Measurements from ENCODE around the gene FSD2. TPM values are rescaled to one million over a fixed set of nuclear protein-coding genes. Genes with fewer than 3 reads are reported as not detected.

FSD2 gene
- total RNA-seq, 1 donor from 2014 or later = not detected

DNA sequence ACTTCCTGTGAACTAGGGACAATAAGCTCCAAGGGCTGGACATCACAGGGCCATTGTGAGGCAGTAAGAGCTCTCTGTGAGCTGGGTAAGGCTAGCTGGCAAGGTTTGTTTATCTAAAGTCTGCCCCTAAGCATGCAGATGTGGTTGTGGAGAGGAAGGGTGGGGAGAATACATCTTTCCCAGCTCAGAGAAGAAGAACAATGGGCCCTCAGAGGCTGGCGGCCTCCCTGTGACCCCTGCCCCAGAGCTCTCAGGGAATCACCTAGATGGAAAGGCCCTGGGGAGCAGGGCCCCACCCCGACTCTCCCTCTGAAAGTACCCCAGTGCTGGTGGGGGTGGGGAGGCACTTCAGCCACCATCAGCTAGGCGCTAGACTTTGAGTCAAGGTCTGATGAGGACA lies 91.9 kb downstream of the FSD2 start:
- Mint-ChIP-seq H3K36me3 (no peaks in the 10 kb centered on the region), H3K4me1 (peaks cover 7% of the 10 kb centered on the region), H3K4me3 (no peak overlapping the region), H3K27ac (no peak overlapping the region), H3K27me3 (ENCODE audit: insufficient read depth, low read depth) (peaks cover 5% of the 10 kb centered on the region), H3K9me3 (no peaks in the 10 kb centered on the region)
- peaks cover 6% of the 10 kb centered on the region for H4K20me1 ChIP-seq (ENCODE audit: low read depth)
- H3K4me1 ChIP-seq = peaks cover 6% of the 10 kb centered on the region
- no peak overlapping the region for H2AFZ ChIP-seq (replicated peaks)
- peaks cover 9% of the 10 kb centered on the region for H3F3A ChIP-seq (ENCODE audit: low read depth)
- TF ChIP-seq, protein P1, sequence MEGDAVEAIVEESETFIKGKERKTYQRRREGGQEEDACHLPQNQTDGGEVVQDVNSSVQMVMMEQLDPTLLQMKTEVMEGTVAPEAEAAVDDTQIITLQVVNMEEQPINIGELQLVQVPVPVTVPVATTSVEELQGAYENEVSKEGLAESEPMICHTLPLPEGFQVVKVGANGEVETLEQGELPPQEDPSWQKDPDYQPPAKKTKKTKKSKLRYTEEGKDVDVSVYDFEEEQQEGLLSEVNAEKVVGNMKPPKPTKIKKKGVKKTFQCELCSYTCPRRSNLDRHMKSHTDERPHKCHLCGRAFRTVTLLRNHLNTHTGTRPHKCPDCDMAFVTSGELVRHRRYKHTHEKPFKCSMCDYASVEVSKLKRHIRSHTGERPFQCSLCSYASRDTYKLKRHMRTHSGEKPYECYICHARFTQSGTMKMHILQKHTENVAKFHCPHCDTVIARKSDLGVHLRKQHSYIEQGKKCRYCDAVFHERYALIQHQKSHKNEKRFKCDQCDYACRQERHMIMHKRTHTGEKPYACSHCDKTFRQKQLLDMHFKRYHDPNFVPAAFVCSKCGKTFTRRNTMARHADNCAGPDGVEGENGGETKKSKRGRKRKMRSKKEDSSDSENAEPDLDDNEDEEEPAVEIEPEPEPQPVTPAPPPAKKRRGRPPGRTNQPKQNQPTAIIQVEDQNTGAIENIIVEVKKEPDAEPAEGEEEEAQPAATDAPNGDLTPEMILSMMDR (IDR thresholded peaks at IDR 0.05) = no peak
- TF ChIP-seq EZH2 (IDR thresholded peaks at IDR 0.05) (no peak), EZH2phosphoT487 (IDR thresholded peaks at IDR 0.05) (no peak)
- no peak overlapping the region for H3K27ac ChIP-seq
- peaks cover 23% of the 10 kb centered on the region for H3K27me3 ChIP-seq
- no peak overlapping the region for H3K4me2 ChIP-seq
- H3K79me2 ChIP-seq (ENCODE audit: low read depth) = no peaks in the 10 kb centered on the region
- no peak overlapping the region for H3K9ac ChIP-seq
- H3K36me3 ChIP-seq = no peaks in the 10 kb centered on the region
- no peak overlapping the region for H3K4me3 ChIP-seq
- DNase-seq (ENCODE audit: low spot score) = no peak
- no peaks in the 10 kb centered on the region for H3K9me3 ChIP-seq (ENCODE audit: low read depth)

DNA sequence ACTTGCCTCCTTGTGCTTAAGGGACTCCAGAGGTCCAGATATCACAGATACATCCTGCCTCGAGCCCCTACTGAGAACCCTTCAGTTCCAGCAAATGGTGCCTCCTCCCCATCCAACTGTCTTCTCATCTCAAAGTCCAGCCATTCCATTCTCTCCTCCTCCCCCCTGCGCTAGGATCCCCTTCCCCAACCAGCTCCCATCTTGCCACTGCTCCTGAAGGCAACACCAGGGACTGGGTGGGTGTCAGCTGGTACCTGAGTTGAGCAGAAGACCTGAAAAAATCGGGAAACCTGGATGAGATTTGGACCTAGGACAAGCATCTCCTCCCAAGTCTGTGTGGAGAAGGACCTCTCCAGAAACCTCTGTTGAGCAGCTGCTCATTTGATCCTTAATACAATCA lies 93.8 kb downstream of the FSD2 start:
- Mint-ChIP-seq H3K9me3 (no peaks in the 10 kb centered on the region), H3K4me1 (peaks cover 7% of the 10 kb centered on the region), H3K4me3 (peak overlapping the region; percentile 3), H3K27me3 (ENCODE audit: insufficient read depth, low read depth) (peaks cover 5% of the 10 kb centered on the region), H3K36me3 (no peaks in the 10 kb centered on the region), H3K27ac (no peak overlapping the region)
- Histone ChIP-seq H3K4me1 (peaks cover 6% of the 10 kb centered on the region), H3K9ac (no peak overlapping the region), H3K36me3 (no peaks in the 10 kb centered on the region), H3K27ac (no peak overlapping the region), H3K79me2 (ENCODE audit: low read depth) (no peaks in the 10 kb centered on the region), H3K4me3 (no peak overlapping the region), H4K20me1 (ENCODE audit: low read depth) (peaks cover 6% of the 10 kb centered on the region), H3K27me3 (peaks cover 33% of the 10 kb centered on the region), H2AFZ (replicated peaks) (no peak overlapping the region), H3F3A (ENCODE audit: low read depth) (peaks cover 9% of the 10 kb centered on the region), H3K9me3 (ENCODE audit: low read depth) (no peaks in the 10 kb centered on the region), H3K4me2 (no peak overlapping the region)
- no peak for DNase-seq (ENCODE audit: low spot score)
- TF ChIP-seq EZH2 (IDR thresholded peaks at IDR 0.05) (no peak), EZH2phosphoT487 (IDR thresholded peaks at IDR 0.05) (no peak)
- TF ChIP-seq, protein P1 (IDR thresholded peaks at IDR 0.05) = no peak

DNA sequence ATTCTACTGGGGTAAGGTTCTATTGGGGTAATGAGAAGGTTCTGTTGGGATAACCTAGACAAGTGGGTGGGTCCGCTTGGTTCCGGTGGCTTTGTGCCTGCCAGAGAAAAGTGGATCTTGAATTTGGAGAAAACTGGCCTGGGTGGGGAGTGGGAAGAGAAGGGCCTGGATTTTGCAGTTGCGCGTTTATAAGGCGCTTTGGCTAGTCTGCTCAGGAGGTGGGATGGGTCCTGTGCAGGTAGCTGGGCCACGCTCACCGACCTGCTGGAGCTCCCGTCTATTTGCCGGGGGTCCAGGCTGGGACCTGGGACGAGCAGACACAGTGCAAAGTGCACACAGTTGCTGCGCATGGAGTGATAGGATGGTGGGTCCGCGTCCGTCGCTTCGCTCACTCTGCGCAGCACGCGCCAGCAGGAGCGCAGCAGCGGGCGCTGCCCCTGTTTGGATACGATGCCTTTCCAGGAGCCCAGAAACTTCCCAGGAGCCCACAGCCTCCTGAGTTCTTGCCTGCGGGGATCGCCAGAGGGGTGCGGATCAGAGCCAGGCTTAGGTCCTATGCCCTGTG lies 94.9 kb downstream of the FSD2 start:
- Mint-ChIP-seq H3K27ac (no peak overlapping the region), H3K4me1 (peaks cover 4% of the 10 kb centered on the region), H3K27me3 (ENCODE audit: insufficient read depth, low read depth) (peaks cover 5% of the 10 kb centered on the region), H3K36me3 (no peaks in the 10 kb centered on the region), H3K4me3 (peak overlapping the region; percentile 82), H3K9me3 (no peaks in the 10 kb centered on the region)
- Histone ChIP-seq H2AFZ (replicated peaks) (no peak overlapping the region), H3K27me3 (peaks cover 33% of the 10 kb centered on the region), H3K4me1 (peaks cover 6% of the 10 kb centered on the region), H3K4me3 (no peak overlapping the region), H3K27ac (no peak overlapping the region), H4K20me1 (ENCODE audit: low read depth) (peaks cover 6% of the 10 kb centered on the region), H3K9me3 (ENCODE audit: low read depth) (no peaks in the 10 kb centered on the region), H3K36me3 (no peaks in the 10 kb centered on the region), H3K4me2 (no peak overlapping the region), H3F3A (ENCODE audit: low read depth) (peaks cover 9% of the 10 kb centered on the region), H3K79me2 (ENCODE audit: low read depth) (no peaks in the 10 kb centered on the region), H3K9ac (no peak overlapping the region)
- TF ChIP-seq EZH2phosphoT487 (IDR thresholded peaks at IDR 0.05) (no peak), EZH2 (IDR thresholded peaks at IDR 0.05) (no peak)
- TF ChIP-seq, protein P1 (IDR thresholded peaks at IDR 0.05) = no peak
- no peak for DNase-seq (ENCODE audit: low spot score)
